ENCODE data around the gene C2orf68. TPM values are rescaled to one million over a fixed set of nuclear protein-coding genes. Genes with fewer than 3 reads are reported as not detected.

The C2orf68 gene
- total and polyA plus RNA-seq, 4 donors: 7.6 to 20.9 (median 11.6) TPM

GRCh38 chr2:85596026-85596333, 15.9 kb downstream of the C2orf68 start:
- peak overlapping the region; percentile 40 to 94 for H3K9ac ChIP-seq (ENCODE audit: low read depth in 1 of 2, low read length in 2 of 2)
- TF ChIP-seq TAF1 (conservative IDR thresholded peaks at IDR 0.05): no peak
- TF ChIP-seq FOXA2 (IDR thresholded peaks at IDR 0.05): no peak
- no peak for TF ChIP-seq RAD21 (IDR thresholded peaks at IDR 0.05)
- no peak for TF ChIP-seq REST (IDR thresholded peaks at IDR 0.05)
- no peak for TF ChIP-seq YY1 (IDR thresholded peaks at IDR 0.05)
- no peak for TF ChIP-seq HNF4A (conservative IDR thresholded peaks at IDR 0.05)
- TF ChIP-seq HNF4G (IDR thresholded peaks at IDR 0.05): no peak
- no peak for TF ChIP-seq NR2F2 (IDR thresholded peaks at IDR 0.05)
- TF ChIP-seq JUND (IDR thresholded peaks at IDR 0.05): no peak
- no peak for TF ChIP-seq SP1 (IDR thresholded peaks at IDR 0.05)
- TF ChIP-seq FOXA1 (IDR thresholded peaks at IDR 0.05): no peak
- peaks cover 3 to 16% (median 6%) of the 10 kb centered on the region in 4 donors for H3K36me3 ChIP-seq (ENCODE audit: control insufficient read depth in 4 of 4, insufficient read depth in 3 of 4, low read depth in 1 of 4, low read length in 3 of 4)
- H3K27ac ChIP-seq (ENCODE audit: low read depth in 1 of 2, low read length in 2 of 2): peak overlapping the region; percentile 80 to 84
- H3K27me3 ChIP-seq (ENCODE audit: control insufficient read depth in 4 of 4, insufficient read depth in 4 of 4, low read length in 3 of 4): no peaks in the 10 kb centered on the region
- WGBS: 2% methylated on average over 10 of the region's 10 CpGs
- no peak for DNase-seq (ENCODE audit: low spot score)
- H3K9me3 ChIP-seq (ENCODE audit: control insufficient read depth in 4 of 4, low read length in 3 of 4): no peaks in the 10 kb centered on the region
- peaks cover 14 to 52% (median 39%) of the 10 kb centered on the region in 4 donors for H3K4me1 ChIP-seq (ENCODE audit: control insufficient read depth in 4 of 4, insufficient read depth in 4 of 4, low read length in 3 of 4)
- H3K4me3 ChIP-seq (ENCODE audit: low read depth in 1 of 3, low read length in 3 of 3): peak overlapping the region; percentile 77 to 91 (median 87)

- TF ChIP-seq GABPA (IDR thresholded peaks at IDR 0.05 in 1 of 2, conservative IDR thresholded peaks at IDR 0.05 in 1 of 2) (peak in 1 of 2 donors; percentile 84), RAD21 (IDR thresholded peaks at IDR 0.05) (peak in 1 of 2 donors; percentile 27), RXRA (IDR thresholded peaks at IDR 0.05) (peak; percentile 42 to 65), TAF1 (conservative IDR thresholded peaks at IDR 0.05) (peak; percentile 83), HNF4G (IDR thresholded peaks at IDR 0.05) (no peak), FOXA2 (IDR thresholded peaks at IDR 0.05) (no peak), HNF4A (conservative IDR thresholded peaks at IDR 0.05) (peak in 1 of 2 donors; percentile 36), REST (IDR thresholded peaks at IDR 0.05) (peak; percentile 65), CTCF (IDR thresholded peaks at IDR 0.05; ENCODE audit: low read depth, low read length, missing input control) (no peak), ATF3 (IDR thresholded peaks at IDR 0.05) (no peak), YY1 (IDR thresholded peaks at IDR 0.05) (peak; percentile 98), FOXA1 (IDR thresholded peaks at IDR 0.05) (no peak), SP1 (IDR thresholded peaks at IDR 0.05) (peak; percentile 78)
- TF ChIP-seq, protein P1, sequence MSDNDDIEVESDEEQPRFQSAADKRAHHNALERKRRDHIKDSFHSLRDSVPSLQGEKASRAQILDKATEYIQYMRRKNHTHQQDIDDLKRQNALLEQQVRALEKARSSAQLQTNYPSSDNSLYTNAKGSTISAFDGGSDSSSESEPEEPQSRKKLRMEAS (IDR thresholded peaks at IDR 0.05): no peak
- H3K4me3 ChIP-seq (ENCODE audit: low read depth in 1 of 3, low read length in 3 of 3): peak within 1 kb of the TSS; percentile 77 to 91 (median 87)
- H3K27ac ChIP-seq (ENCODE audit: low read depth in 1 of 2, low read length in 2 of 2): peak within 1 kb of the TSS; percentile 84 to 89
- H3K36me3 ChIP-seq (ENCODE audit: control insufficient read depth in 4 of 4, insufficient read depth in 3 of 4, low read depth in 1 of 4, low read length in 3 of 4): peaks cover 3 to 16% (median 6%) of the 10 kb centered on the region in 4 donors
- no peaks in the 10 kb centered on the region for H3K9me3 ChIP-seq (ENCODE audit: control insufficient read depth in 4 of 4, low read length in 3 of 4)
- H3K9ac ChIP-seq (ENCODE audit: low read depth in 1 of 2, low read length in 2 of 2): peak within 1 kb of the TSS; percentile 60 to 94
- H3K27me3 ChIP-seq (ENCODE audit: control insufficient read depth in 4 of 4, insufficient read depth in 4 of 4, low read length in 3 of 4): no peaks in the 10 kb centered on the region
- H3K4me1 ChIP-seq (ENCODE audit: control insufficient read depth in 4 of 4, insufficient read depth in 4 of 4, low read length in 3 of 4): peaks cover 14 to 50% (median 39%) of the 10 kb centered on the region in 4 donors
- WGBS: under 1% methylated on average over 47 of the region's 47 CpGs
- DNase-seq (ENCODE audit: low spot score): peak; percentile 92
Observed at GRCh38 chr2:85595301-85596025, 16.4 kb downstream of the C2orf68 start, which contains the start of gene RNF181. Gene RNF181 (plus strand): TSS chr2:85595745. CDS start chr2:85595764, 19 bp downstream.

Data from liver (tissue), 9 donors.